Smooth muscle cell (in vitro differentiated cells): ENCODE data around the gene PMCH. TPM values are rescaled to one million over a fixed set of nuclear protein-coding genes. Genes with fewer than 3 reads are reported as not detected.
"Not testable (repeated sequence)": the region's sequence is repeated elsewhere in the genome, so short reads cannot be mapped to it uniquely, and the experiment has no call there.

Source experiments
- DNase-seq: peaks from one replicate; lab custom pipeline; 2025; ENCODE audit not compliant: unreplicated experiment; lab: John Stamatoyannopoulos, UW
- H2AFZ ChIP-seq: fragments of 200-600 bp; sonication (generic); 2 replicates; pipeline ENCODE4 v1.6.0; 2016; ENCODE audit warnings: antibody characterized with exemption, low read depth, mild to moderate bottlenecking
- H3F3A ChIP-seq: fragments of 200-600 bp; sonication (generic); 2 replicates; pipeline ENCODE4 v1.6.0; 2017; ENCODE audit warnings: antibody characterized with exemption, low read depth
- H3K27ac ChIP-seq: fragments of 200-600 bp; sonication (generic); 2 replicates; pipeline ENCODE4 v1.5.1; 2016; ENCODE audit warnings: low read depth, mild to moderate bottlenecking
- H3K27me3 ChIP-seq: fragments of 200-600 bp; sonication (generic); 2 replicates; pipeline ENCODE4 v1.6.1; 2016; ENCODE audit warnings: low read depth, mild to moderate bottlenecking
- H3K36me3 ChIP-seq: fragments of 200-600 bp; sonication (generic); 2 replicates; pipeline ENCODE4 v1.5.1; 2016; ENCODE audit warnings: low read depth
- H3K4me1 ChIP-seq: fragments of 200-600 bp; sonication (generic); 2 replicates; pipeline ENCODE4 v1.5.1; 2016; ENCODE audit warnings: low read depth
- H3K4me2 ChIP-seq: fragments of 200-600 bp; sonication (generic); 2 replicates; pipeline ENCODE4 v1.6.0; 2016; ENCODE audit warnings: mild to moderate bottlenecking
- H3K4me3 ChIP-seq: fragments of 200-600 bp; sonication (generic); 2 replicates; pipeline ENCODE4 v1.5.1; 2016; ENCODE audit warnings: mild to moderate bottlenecking
- H3K79me2 ChIP-seq: fragments of 200-600 bp; sonication (generic); 2 replicates; pipeline ENCODE4 v1.6.0; 2016; ENCODE audit warnings: low read depth, mild to moderate bottlenecking
- H3K9ac ChIP-seq: fragments of 200-600 bp; sonication (generic); 2 replicates; pipeline ENCODE4 v1.6.0; 2016; ENCODE audit warnings: low read depth
- H3K9me3 ChIP-seq: fragments of 200-600 bp; sonication (generic); replicated peaks from 2 replicates; pipeline ENCODE4 v1.5.1; 2016; ENCODE audit warnings: low read depth
- H4K20me1 ChIP-seq: fragments of 200-600 bp; sonication (generic); 2 replicates; pipeline ENCODE4 v1.6.0; 2016; ENCODE audit warnings: low read depth
- WGBS: methylation state at CpG from one replicate; pipeline ENCODE4 v1.1.7; 2016; ENCODE audit warnings: low lambda C conversion rate; 5-methylcytosine and 5-hydroxymethylcytosine counted together
- polyA plus RNA-seq: library from polyadenylated mRNA; unstranded; fragments of >200 nt; fragmentation: Nextera tagmentation; extraction: Ambion mirVana; gene quantifications from 2 replicates; pipeline ENCODE4 v1.2.1, GENCODE V29; 2016
- total RNA-seq: library from RNA; depleted of rRNA; stranded (reverse); fragments of >200 nt; gene quantifications from 2 replicates; pipeline ENCODE4 v1.2.3, GENCODE V29; 2014
- TF ChIP-seq, protein P1 (sequence below): fragments of 200-600 bp; sonication (generic); IDR thresholded peaks from 2 replicates; pipeline ENCODE4 v1.5.1; 2017; ENCODE audit warnings: borderline replicate concordance, mild to moderate bottlenecking, antibody characterized with exemption; ENCODE audit not compliant: insufficient read depth, poor library complexity, severe bottlenecking

Gene PMCH, protein sequence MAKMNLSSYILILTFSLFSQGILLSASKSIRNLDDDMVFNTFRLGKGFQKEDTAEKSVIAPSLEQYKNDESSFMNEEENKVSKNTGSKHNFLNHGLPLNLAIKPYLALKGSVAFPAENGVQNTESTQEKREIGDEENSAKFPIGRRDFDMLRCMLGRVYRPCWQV
- not detected in 2 replicates for total RNA-seq
- polyA plus RNA-seq: not detected in 2 replicates

DNA sequence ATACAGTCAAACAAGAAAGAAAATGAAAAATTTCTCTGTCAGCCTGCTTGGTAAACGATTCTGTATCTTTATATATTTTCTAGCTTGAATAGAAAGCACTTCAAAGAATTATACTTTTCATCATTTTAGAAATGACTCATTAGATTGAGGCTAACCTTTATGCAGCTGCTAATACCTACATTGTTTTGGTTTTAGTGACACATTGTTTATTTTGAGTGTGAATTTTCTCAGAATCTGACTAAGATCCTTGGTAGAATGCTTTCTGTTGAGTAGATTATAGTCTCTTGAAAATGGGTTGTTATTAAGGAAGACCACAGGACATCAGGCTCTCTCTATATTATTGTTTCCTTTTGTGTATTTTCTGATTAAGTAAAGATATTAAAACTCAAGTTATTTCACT is at the start of gene PMCH:
Gene PMCH (minus strand): TSS at position 45 of the 400 bp plus-strand sequence. CDS start 63 bp downstream, outside the sequence.
- 82% methylated on average over 1 of the region's 1 CpG for WGBS
- Histone ChIP-seq H3K9ac (no peak within 1 kb of the TSS), H3K36me3 (no peaks in the 10 kb centered on the region)

DNA sequence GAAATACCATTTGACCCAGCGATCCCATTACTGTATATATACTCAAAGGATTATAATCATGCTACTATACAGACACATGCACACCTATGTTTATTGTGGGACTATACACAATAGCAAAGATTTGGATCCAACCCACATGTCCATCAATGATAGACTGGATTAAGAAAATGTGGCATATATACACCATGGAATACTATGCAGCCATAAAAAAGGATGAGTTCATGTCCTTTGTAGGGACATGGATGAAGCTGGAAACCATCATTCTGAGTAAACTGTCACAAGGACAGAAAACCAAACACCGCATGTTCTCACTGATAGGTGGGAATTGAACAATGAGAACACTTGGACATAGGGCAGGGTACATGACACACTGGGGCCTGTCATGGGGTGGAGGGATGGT is 43.2 kb upstream of the PMCH start:
- WGBS: 94% methylated on average over 2 of the region's 2 CpGs
- H3K36me3 ChIP-seq, H3K27ac ChIP-seq, H3K79me2 ChIP-seq, H3K4me2 ChIP-seq, H3F3A ChIP-seq, H3K27me3 ChIP-seq, H3K4me3 ChIP-seq, H2AFZ ChIP-seq, DNase-seq, H4K20me1 ChIP-seq, H3K4me1 ChIP-seq, H3K9ac ChIP-seq, H3K9me3 ChIP-seq: not testable (repeated sequence)

More for the DNA sequence above, at the start of gene PMCH:
- H3K4me3 ChIP-seq: no peak within 1 kb of the TSS
- no peaks in the 10 kb centered on the region for H3K79me2 ChIP-seq
- H3K27ac ChIP-seq: no peak within 1 kb of the TSS
- no peaks in the 10 kb centered on the region for H3K4me1 ChIP-seq
- no peak within 1 kb of the TSS for H3K4me2 ChIP-seq
- no peaks in the 10 kb centered on the region for H3K27me3 ChIP-seq
- DNase-seq: no peak
- TF ChIP-seq, protein P1, sequence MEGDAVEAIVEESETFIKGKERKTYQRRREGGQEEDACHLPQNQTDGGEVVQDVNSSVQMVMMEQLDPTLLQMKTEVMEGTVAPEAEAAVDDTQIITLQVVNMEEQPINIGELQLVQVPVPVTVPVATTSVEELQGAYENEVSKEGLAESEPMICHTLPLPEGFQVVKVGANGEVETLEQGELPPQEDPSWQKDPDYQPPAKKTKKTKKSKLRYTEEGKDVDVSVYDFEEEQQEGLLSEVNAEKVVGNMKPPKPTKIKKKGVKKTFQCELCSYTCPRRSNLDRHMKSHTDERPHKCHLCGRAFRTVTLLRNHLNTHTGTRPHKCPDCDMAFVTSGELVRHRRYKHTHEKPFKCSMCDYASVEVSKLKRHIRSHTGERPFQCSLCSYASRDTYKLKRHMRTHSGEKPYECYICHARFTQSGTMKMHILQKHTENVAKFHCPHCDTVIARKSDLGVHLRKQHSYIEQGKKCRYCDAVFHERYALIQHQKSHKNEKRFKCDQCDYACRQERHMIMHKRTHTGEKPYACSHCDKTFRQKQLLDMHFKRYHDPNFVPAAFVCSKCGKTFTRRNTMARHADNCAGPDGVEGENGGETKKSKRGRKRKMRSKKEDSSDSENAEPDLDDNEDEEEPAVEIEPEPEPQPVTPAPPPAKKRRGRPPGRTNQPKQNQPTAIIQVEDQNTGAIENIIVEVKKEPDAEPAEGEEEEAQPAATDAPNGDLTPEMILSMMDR: no peak
- H4K20me1 ChIP-seq: no peaks in the 10 kb centered on the region
- H3F3A ChIP-seq: no peaks in the 10 kb centered on the region
- H3K9me3 ChIP-seq: no peaks in the 10 kb centered on the region
- no peak within 1 kb of the TSS for H2AFZ ChIP-seq

DNA sequence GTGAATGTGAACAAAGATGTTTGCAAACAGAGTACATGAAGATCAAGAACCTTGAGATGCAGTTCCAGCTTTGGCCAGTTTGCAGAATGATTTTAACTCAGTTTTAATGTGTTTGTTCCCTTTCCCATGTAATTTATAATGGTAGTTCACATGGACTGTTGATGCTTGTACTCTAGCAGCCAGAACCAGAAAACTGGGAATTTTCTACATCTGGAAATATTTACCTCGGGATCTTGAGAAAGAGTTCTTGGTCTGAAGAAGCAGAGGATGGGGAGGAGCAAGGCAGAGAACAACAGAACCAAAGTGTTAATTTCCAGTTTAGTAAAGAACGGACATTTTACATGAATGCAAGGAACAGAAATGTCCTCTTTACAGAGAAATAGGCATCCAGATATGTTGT is 37.0 kb upstream of the PMCH start:
- WGBS: 73% methylated on average over 2 of the region's 2 CpGs
- Histone ChIP-seq H2AFZ (no peak overlapping the region), H3F3A (no peaks in the 10 kb centered on the region), H3K9me3 (no peaks in the 10 kb centered on the region), H3K36me3 (no peaks in the 10 kb centered on the region), H3K27ac (no peak overlapping the region), H3K9ac (no peak overlapping the region), H3K4me2 (no peak overlapping the region), H3K4me1 (no peaks in the 10 kb centered on the region), H4K20me1 (no peaks in the 10 kb centered on the region), H3K79me2 (no peaks in the 10 kb centered on the region), H3K27me3 (no peaks in the 10 kb centered on the region), H3K4me3 (no peak overlapping the region)
- TF ChIP-seq, protein P1: no peak
- no peak for DNase-seq

DNA sequence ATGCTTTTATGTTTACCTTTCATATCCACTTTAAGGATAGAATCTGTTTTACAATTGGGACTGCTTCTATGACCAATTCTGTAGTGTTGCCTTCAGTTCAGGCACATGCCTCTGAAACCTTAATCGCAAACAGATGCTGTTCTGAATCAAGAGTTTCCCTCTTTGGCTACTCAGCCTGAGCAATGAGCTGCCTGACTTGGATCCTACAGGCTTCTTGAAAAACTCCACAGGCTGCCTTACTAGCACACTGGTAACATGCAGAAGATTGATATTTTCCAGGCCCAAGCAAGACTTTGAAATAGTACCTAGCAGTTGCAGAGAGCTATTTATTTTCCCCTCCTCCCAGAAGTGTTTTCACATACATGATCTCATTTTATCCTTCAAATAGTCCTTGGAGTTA is 34.8 kb upstream of the PMCH start:
- TF ChIP-seq, protein P1: no peak
- H3K9ac ChIP-seq: no peak overlapping the region
- no peak overlapping the region for H3K4me2 ChIP-seq
- no peak overlapping the region for H2AFZ ChIP-seq
- no peaks in the 10 kb centered on the region for H3K36me3 ChIP-seq
- no peaks in the 10 kb centered on the region for H3K79me2 ChIP-seq
- no peaks in the 10 kb centered on the region for H4K20me1 ChIP-seq
- no peak for DNase-seq
- H3K9me3 ChIP-seq: no peaks in the 10 kb centered on the region
- 57% methylated on average over 1 of the region's 1 CpG for WGBS
- H3K4me3 ChIP-seq: no peak overlapping the region
- H3K27me3 ChIP-seq: no peaks in the 10 kb centered on the region
- no peak overlapping the region for H3K27ac ChIP-seq
- no peaks in the 10 kb centered on the region for H3F3A ChIP-seq
- H3K4me1 ChIP-seq: no peaks in the 10 kb centered on the region
